HUES64 (cell line): ENCODE measurements around the gene SNX14.

Experiments
- H3K27ac ChIP-seq: 2 replicates; pipeline ENCODE4 v1.7.0; 2013; ENCODE audit warnings: low read depth, low read length, inconsistent platforms
- H3K27me3 ChIP-seq: 2 replicates; pipeline ENCODE4 v1.6.1; 2013; ENCODE audit warnings: mild to moderate bottlenecking, low read length; ENCODE audit not compliant: insufficient read depth
- H3K36me3 ChIP-seq: 2 replicates; pipeline ENCODE4 v1.6.1; 2013; ENCODE audit warnings: mild to moderate bottlenecking, low read length; ENCODE audit not compliant: insufficient read depth
- H3K4me1 ChIP-seq: 2 replicates; pipeline ENCODE4 v1.6.1; 2013; ENCODE audit warnings: mild to moderate bottlenecking, low read length, moderate library complexity; ENCODE audit not compliant: insufficient read depth
- H3K4me3 ChIP-seq: 2 replicates; pipeline ENCODE4 v1.5.1; 2013; ENCODE audit warnings: mild to moderate bottlenecking, low read length, moderate library complexity
- H3K9ac ChIP-seq: 2 replicates; pipeline ENCODE4 v1.6.1; 2013; ENCODE audit warnings: mild to moderate bottlenecking, low read depth, low read length
- H3K9me3 ChIP-seq: 2 replicates; pipeline ENCODE4 v1.6.1; 2013; ENCODE audit warnings: low read depth, low read length; ENCODE audit not compliant: insufficient read depth
- WGBS: fragments of 150-250, 120-280 bp; methylation state at CpG from one replicate; pipeline ENCODE4 v1.1.7; 2013; ENCODE audit warnings: missing lambda C conversion rate; 5-methylcytosine and 5-hydroxymethylcytosine counted together

SNX14 gene

GRCh38 chr6:85460921-85461797 is 132.5 kb downstream of the SNX14 start:
- Histone ChIP-seq H3K4me1 (peaks cover 30% of the 10 kb centered on the region), H3K4me3 (no peak overlapping the region), H3K27ac (no peak overlapping the region), H3K36me3 (no peaks in the 10 kb centered on the region), H3K9me3 (no peaks in the 10 kb centered on the region), H3K27me3 (no peaks in the 10 kb centered on the region), H3K9ac (no peak overlapping the region)
- WGBS = 89% methylated on average over 4 of the region's 4 CpGs

- no peaks in the 10 kb centered on the region for H3K27me3 ChIP-seq
- H3K4me3 ChIP-seq = no peak overlapping the region
- H3K9ac ChIP-seq = no peak overlapping the region
- H3K9me3 ChIP-seq = no peaks in the 10 kb centered on the region
- peaks cover 30% of the 10 kb centered on the region for H3K4me1 ChIP-seq
- no peaks in the 10 kb centered on the region for H3K36me3 ChIP-seq
- WGBS = 38% methylated on average over 3 of the region's 4 CpGs
- H3K27ac ChIP-seq = no peak overlapping the region
These were observed 133.3 kb downstream of the SNX14 start for GRCh38 chr6:85460154-85460920.

GRCh38 chr6:85459224-85459901 is 134.3 kb downstream of the SNX14 start:
- H3K4me3 ChIP-seq = no peak overlapping the region
- peaks cover 30% of the 10 kb centered on the region for H3K4me1 ChIP-seq
- no peak overlapping the region for H3K27ac ChIP-seq
- H3K27me3 ChIP-seq = no peaks in the 10 kb centered on the region
- H3K36me3 ChIP-seq = no peaks in the 10 kb centered on the region
- 81% methylated on average over 3 of the region's 4 CpGs for WGBS
- H3K9ac ChIP-seq = no peak overlapping the region
- H3K9me3 ChIP-seq = no peaks in the 10 kb centered on the region

- Histone ChIP-seq H3K36me3 (no peaks in the 10 kb centered on the region), H3K27ac (no peak overlapping the region), H3K9me3 (no peaks in the 10 kb centered on the region), H3K27me3 (peaks cover 5% of the 10 kb centered on the region; the same call in 1 of the 2 replicates), H3K9ac (no peak overlapping the region), H3K4me1 (peaks cover 30% of the 10 kb centered on the region), H3K4me3 (no peak overlapping the region)
- 94% methylated on average over 3 of the region's 3 CpGs for WGBS
These were observed 134.9 kb downstream of the SNX14 start for GRCh38 chr6:85458782-85459181.

- H3K27ac ChIP-seq = no peak overlapping the region
- 46% methylated on average over 2 of the region's 2 CpGs for WGBS
- no peak overlapping the region for H3K4me3 ChIP-seq
- H3K36me3 ChIP-seq = no peaks in the 10 kb centered on the region
- peaks cover 9% of the 10 kb centered on the region for H3K27me3 ChIP-seq
- H3K9me3 ChIP-seq = no peaks in the 10 kb centered on the region
- H3K4me1 ChIP-seq = peaks cover 30% of the 10 kb centered on the region
- H3K9ac ChIP-seq = no peak overlapping the region
These were observed 135.5 kb downstream of the SNX14 start for GRCh38 chr6:85458184-85458583.

GRCh38 chr6:85456782-85457181 is 136.9 kb downstream of the SNX14 start:
- Histone ChIP-seq H3K4me3 (no peak overlapping the region), H3K27ac (no peak overlapping the region), H3K36me3 (no peaks in the 10 kb centered on the region), H3K27me3 (peaks cover 23% of the 10 kb centered on the region), H3K9me3 (no peaks in the 10 kb centered on the region), H3K4me1 (peaks cover 30% of the 10 kb centered on the region), H3K9ac (no peak overlapping the region)
- WGBS = 92% methylated on average over 4 of the region's 4 CpGs
